Transverse colon (tissue), 4 donors: ENCODE measurements around the gene SPPL2C.

ENCODE experiments used
- EP300 ChIP-seq: sonication (generic); formaldehyde crosslinking; IDR thresholded peaks from one replicate; pipeline ENCODE4 v1.6.1; 2017; ENCODE audit warnings: antibody characterized with exemption, low read depth
- POLR2A ChIP-seq: fragments of 450-650 bp; IDR thresholded peaks from one replicate; pipeline ENCODE4 v1.6.1; 2016; ENCODE audit warnings: antibody characterized with exemption, mild to moderate bottlenecking, moderate library complexity
- POLR2AphosphoS5 ChIP-seq, 3 donors: sonication (generic); formaldehyde crosslinking; IDR thresholded peaks; one replicate each; pipeline ENCODE4 v1.6.1; 2016; ENCODE audit warnings: antibody characterized with exemption in 3 of 3
- TF ChIP-seq, protein P1 (sequence below), 5 experiments: fragments of 200-600 bp in 3 of 5; fragments of 450-650 bp in 2 of 5; sonication (generic) in 3 of 5; IDR thresholded peaks; 1 replicate in 2 of 5; 2 replicates in 3 of 5; pipeline ENCODE4 v1.5.1; 2016 to 2017; ENCODE audit warnings: antibody characterized with exemption in 5 of 5, inconsistent platforms in 3 of 5, mild to moderate bottlenecking in 2 of 5, moderate library complexity in 1 of 5

DNA sequence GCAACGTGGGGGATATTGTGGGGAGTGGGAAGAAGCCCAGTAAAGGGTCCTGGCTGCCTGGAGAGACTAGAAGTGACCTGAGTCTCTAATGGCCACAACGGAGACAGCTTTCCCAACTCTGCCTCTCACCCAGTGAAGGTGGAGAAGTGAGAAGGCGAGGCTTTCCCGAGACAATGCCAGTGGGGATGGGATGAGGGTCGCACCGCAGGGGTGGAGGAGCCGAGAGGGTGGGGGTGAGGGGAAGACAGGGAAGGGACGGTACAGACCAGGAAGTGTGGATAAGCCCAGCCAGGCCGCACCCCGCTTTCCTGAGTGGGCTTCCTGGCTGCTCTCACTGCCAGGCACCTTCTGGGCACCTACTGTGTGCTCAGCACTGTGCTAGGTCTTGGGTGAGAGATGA, 7.5 kb upstream of the SPPL2C start:
- TF ChIP-seq, protein P1, sequence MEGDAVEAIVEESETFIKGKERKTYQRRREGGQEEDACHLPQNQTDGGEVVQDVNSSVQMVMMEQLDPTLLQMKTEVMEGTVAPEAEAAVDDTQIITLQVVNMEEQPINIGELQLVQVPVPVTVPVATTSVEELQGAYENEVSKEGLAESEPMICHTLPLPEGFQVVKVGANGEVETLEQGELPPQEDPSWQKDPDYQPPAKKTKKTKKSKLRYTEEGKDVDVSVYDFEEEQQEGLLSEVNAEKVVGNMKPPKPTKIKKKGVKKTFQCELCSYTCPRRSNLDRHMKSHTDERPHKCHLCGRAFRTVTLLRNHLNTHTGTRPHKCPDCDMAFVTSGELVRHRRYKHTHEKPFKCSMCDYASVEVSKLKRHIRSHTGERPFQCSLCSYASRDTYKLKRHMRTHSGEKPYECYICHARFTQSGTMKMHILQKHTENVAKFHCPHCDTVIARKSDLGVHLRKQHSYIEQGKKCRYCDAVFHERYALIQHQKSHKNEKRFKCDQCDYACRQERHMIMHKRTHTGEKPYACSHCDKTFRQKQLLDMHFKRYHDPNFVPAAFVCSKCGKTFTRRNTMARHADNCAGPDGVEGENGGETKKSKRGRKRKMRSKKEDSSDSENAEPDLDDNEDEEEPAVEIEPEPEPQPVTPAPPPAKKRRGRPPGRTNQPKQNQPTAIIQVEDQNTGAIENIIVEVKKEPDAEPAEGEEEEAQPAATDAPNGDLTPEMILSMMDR (IDR thresholded peaks at IDR 0.05), result no peak
- TF ChIP-seq POLR2AphosphoS5 (IDR thresholded peaks at IDR 0.05) (no peak), POLR2A (no peak), EP300 (no peak)
